Neural cell (in vitro differentiated cells): ENCODE results near the gene OBSCN. TPM values are rescaled to one million over a fixed set of nuclear protein-coding genes. Genes with fewer than 3 reads are reported as not detected.

ENCODE experiments used
- H2AFZ ChIP-seq: fragments of 200-600, 300-800 bp; sonication (generic), shearing (Covaris generic); 2 replicates; pipeline ENCODE4 v1.6.0; 2014; ENCODE audit warnings: low read depth, mild to moderate bottlenecking, antibody characterized with exemption, low read length, moderate library complexity
- H3F3A ChIP-seq: fragments of 200-600 bp; shearing (Covaris generic); 2 replicates; pipeline ENCODE4 v1.6.1; 2016; ENCODE audit warnings: mild to moderate bottlenecking, moderate library complexity, mixed read lengths, antibody characterized with exemption, low read length; ENCODE audit not compliant: insufficient read depth, poor library complexity, severe bottlenecking
- H3K27ac ChIP-seq: fragments of 200-600, 300-800 bp; sonication (generic), shearing (Covaris generic); 2 replicates; pipeline ENCODE4 v1.5.1; 2014; ENCODE audit warnings: mild to moderate bottlenecking, low read length, moderate library complexity
- H3K27me3 ChIP-seq: fragments of 300-800, 200-600 bp; sonication (generic), shearing (Covaris generic); 2 replicates; pipeline ENCODE4 v1.6.0; 2014; ENCODE audit warnings: mild to moderate bottlenecking, low read depth, low read length, moderate library complexity; ENCODE audit not compliant: insufficient read depth
- H3K36me3 ChIP-seq: fragments of 300-800, 200-600 bp; sonication (generic), shearing (Covaris generic); 2 replicates; pipeline ENCODE4 v1.5.1; 2014; ENCODE audit warnings: mild to moderate bottlenecking, antibody characterized with exemption, low read length, moderate library complexity; ENCODE audit not compliant: insufficient read depth
- H3K4me2 ChIP-seq: fragments of 300-800, 200-600 bp; sonication (generic), shearing (Covaris generic); 2 replicates; pipeline ENCODE4 v1.6.0; 2014; ENCODE audit warnings: mild to moderate bottlenecking, low read length
- H3K4me3 ChIP-seq: fragments of 300-800, 200-600 bp; sonication (generic), shearing (Covaris generic); 2 replicates; pipeline ENCODE4 v1.5.1; 2014; ENCODE audit warnings: mild to moderate bottlenecking, low read length, moderate library complexity
- H3K79me2 ChIP-seq: fragments of 200-600 bp; shearing (Covaris generic); replicated peaks from 2 replicates; pipeline ENCODE4 v1.6.0; 2014; ENCODE audit warnings: mild to moderate bottlenecking, low read length, moderate library complexity; ENCODE audit not compliant: insufficient read depth
- H3K9ac ChIP-seq: fragments of 300-800, 200-600 bp; sonication (generic), shearing (Covaris generic); 2 replicates; pipeline ENCODE4 v1.6.1; 2016; ENCODE audit warnings: mild to moderate bottlenecking, low read length, mixed read lengths
- H3K9me2 ChIP-seq: fragments of 200-600 bp; shearing (Covaris generic); 2 replicates; pipeline ENCODE4 v1.6.1; 2016; ENCODE audit warnings: mild to moderate bottlenecking, low read length, mixed read lengths; ENCODE audit not compliant: insufficient read depth
- H3K9me3 ChIP-seq: fragments of 200-600, 300-800 bp; sonication (generic), shearing (Covaris generic); 2 replicates; pipeline ENCODE4 v1.6.1; 2016; ENCODE audit warnings: mild to moderate bottlenecking, mixed run types, low read length, moderate library complexity, mixed read lengths
- H4K20me1 ChIP-seq: fragments of 200-600 bp; shearing (Covaris generic); 2 replicates; pipeline ENCODE4 v1.6.1; 2016; ENCODE audit warnings: mild to moderate bottlenecking, mixed run types; ENCODE audit not compliant: insufficient read depth
- CTCF ChIP-seq: fragments of 450-650 bp; IDR thresholded peaks from 2 replicates; pipeline ENCODE4 v1.5.1; 2014; ENCODE audit warnings: antibody characterized with exemption, mild to moderate bottlenecking, moderate library complexity; ENCODE audit not compliant: poor library complexity, severe bottlenecking
- EP300 ChIP-seq: fragments of 450-650 bp; conservative IDR thresholded peaks from 2 replicates; pipeline ENCODE4 v1.6.1; 2014; ENCODE audit warnings: antibody characterized with exemption, mild to moderate bottlenecking, moderate library complexity; ENCODE audit not compliant: poor library complexity, severe bottlenecking
- EZH2 ChIP-seq: fragments of 200-600, 300-800 bp; shearing (Covaris generic), sonication (generic); IDR thresholded peaks from 2 replicates; pipeline ENCODE4 v1.6.1; 2014; ENCODE audit warnings: antibody characterized with exemption, low read length, borderline replicate concordance, mild to moderate bottlenecking; ENCODE audit not compliant: insufficient read depth, poor library complexity, severe bottlenecking
- MXI1 ChIP-seq: fragments of 450-650 bp; conservative IDR thresholded peaks from 2 replicates; pipeline ENCODE4 v1.6.1; 2014; ENCODE audit warnings: antibody characterized with exemption, mild to moderate bottlenecking; ENCODE audit not compliant: poor library complexity, severe bottlenecking
- POLR2AphosphoS5 ChIP-seq: IDR thresholded peaks from 2 replicates; pipeline ENCODE4 v1.6.1; 2012
- RAD21 ChIP-seq: fragments of 450-650 bp; conservative IDR thresholded peaks from 2 replicates; pipeline ENCODE4 v1.6.1; 2014; ENCODE audit warnings: antibody characterized with exemption, mild to moderate bottlenecking, moderate library complexity
- SMC3 ChIP-seq: fragments of 450-650 bp; conservative IDR thresholded peaks from 2 replicates; pipeline ENCODE4 v1.6.1; 2014; ENCODE audit warnings: antibody characterized with exemption, mild to moderate bottlenecking, moderate library complexity; ENCODE audit not compliant: poor library complexity
- TAF1 ChIP-seq: IDR thresholded peaks from 2 replicates; pipeline ENCODE4 v1.6.1; 2012; ENCODE audit warnings: low read depth
- polyA plus RNA-seq: library from polyadenylated mRNA; depleted of rRNA; stranded (reverse); fragments of >200 nt; gene quantifications from 2 replicates; pipeline ENCODE4 v1.2.3, GENCODE V29; 2014
- TF ChIP-seq, protein P1 (sequence below): IDR thresholded peaks from 2 replicates; pipeline ENCODE4 v1.6.1; 2012; ENCODE audit warnings: borderline replicate concordance

OBSCN gene
- polyA plus RNA-seq, 1 donor from 2014 or later, result 7.2 TPM

DNA sequence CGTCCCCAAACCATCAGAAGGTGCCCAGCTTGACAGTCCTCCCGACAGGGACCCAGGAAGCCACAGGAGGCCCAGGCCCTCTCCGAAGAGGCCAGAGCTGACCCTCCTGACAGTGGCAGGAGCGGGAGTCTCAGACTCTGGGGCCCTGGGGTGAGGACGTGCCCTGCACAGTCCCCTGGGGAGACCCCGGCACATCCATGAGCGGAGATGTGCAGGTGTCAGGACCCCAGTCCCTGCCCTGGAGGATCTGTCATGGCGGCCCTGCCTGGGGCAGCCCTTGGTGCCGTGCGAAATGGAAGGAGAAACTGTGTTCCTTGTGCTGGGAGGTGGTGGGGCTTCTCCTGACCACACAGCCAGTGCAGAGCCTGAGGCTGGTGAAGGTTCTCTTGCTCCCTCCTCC lies 55.8 kb downstream of the OBSCN start:
- Histone ChIP-seq H3K36me3 (no peaks in the 10 kb centered on the region), H3K9me3 (no peaks in the 10 kb centered on the region), H3K27me3 (no peaks in the 10 kb centered on the region), H3K27ac (no peak overlapping the region), H3K9ac (no peak overlapping the region), H3K4me3 (no peak overlapping the region), H4K20me1 (no peaks in the 10 kb centered on the region), H2AFZ (no peak overlapping the region), H3K4me2 (no peak overlapping the region), H3K79me2 (no peaks in the 10 kb centered on the region), H3F3A (no peaks in the 10 kb centered on the region), H3K9me2 (no peaks in the 10 kb centered on the region)
- TF ChIP-seq MXI1, result no peak
- no peak for TF ChIP-seq CTCF
- TF ChIP-seq POLR2AphosphoS5, result no peak
- TF ChIP-seq RAD21, result no peak
- no peak for TF ChIP-seq EZH2

DNA sequence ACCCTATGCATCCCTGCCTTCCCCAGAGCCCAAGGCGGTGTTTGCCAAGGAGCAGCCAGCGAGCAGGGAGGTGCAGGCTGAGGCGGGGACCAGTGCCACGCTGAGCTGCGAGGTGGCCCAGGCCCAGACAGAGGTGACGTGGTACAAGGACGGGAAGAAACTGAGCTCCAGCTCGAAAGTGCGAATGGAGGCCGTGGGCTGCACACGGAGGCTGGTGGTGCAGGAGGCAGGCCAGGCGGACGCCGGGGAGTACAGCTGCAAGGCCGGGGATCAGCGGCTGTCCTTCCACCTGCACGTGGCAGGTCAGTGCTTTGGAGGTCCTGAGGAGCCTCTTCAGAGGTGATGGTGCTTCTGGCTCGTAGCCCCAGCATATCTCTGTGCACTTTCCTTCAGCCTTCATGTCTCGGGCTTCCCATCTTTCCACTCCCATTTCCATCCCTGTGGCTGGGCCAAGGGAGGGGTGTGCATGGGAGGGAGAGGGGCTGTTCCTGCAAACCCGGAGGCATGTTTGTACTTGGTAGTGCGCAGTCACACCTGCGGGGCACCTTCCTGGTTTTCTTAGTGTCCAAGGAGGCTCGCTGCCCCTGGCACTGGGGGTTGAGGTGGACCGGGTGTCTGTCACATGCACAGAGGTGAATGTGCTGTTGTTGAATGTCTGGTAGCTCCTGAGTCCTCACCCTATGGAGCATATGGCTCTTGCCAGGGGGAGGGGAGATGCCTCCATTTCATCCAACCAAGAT lies 56.4 kb downstream of the OBSCN start:
- no peak for TF ChIP-seq POLR2AphosphoS5
- TF ChIP-seq EP300, result no peak
- no peak for TF ChIP-seq MXI1
- no peak for TF ChIP-seq EZH2
- TF ChIP-seq CTCF, result no peak
- TF ChIP-seq SMC3, result no peak
- no peak for TF ChIP-seq RAD21
- TF ChIP-seq, protein P1, sequence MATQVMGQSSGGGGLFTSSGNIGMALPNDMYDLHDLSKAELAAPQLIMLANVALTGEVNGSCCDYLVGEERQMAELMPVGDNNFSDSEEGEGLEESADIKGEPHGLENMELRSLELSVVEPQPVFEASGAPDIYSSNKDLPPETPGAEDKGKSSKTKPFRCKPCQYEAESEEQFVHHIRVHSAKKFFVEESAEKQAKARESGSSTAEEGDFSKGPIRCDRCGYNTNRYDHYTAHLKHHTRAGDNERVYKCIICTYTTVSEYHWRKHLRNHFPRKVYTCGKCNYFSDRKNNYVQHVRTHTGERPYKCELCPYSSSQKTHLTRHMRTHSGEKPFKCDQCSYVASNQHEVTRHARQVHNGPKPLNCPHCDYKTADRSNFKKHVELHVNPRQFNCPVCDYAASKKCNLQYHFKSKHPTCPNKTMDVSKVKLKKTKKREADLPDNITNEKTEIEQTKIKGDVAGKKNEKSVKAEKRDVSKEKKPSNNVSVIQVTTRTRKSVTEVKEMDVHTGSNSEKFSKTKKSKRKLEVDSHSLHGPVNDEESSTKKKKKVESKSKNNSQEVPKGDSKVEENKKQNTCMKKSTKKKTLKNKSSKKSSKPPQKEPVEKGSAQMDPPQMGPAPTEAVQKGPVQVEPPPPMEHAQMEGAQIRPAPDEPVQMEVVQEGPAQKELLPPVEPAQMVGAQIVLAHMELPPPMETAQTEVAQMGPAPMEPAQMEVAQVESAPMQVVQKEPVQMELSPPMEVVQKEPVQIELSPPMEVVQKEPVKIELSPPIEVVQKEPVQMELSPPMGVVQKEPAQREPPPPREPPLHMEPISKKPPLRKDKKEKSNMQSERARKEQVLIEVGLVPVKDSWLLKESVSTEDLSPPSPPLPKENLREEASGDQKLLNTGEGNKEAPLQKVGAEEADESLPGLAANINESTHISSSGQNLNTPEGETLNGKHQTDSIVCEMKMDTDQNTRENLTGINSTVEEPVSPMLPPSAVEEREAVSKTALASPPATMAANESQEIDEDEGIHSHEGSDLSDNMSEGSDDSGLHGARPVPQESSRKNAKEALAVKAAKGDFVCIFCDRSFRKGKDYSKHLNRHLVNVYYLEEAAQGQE, result no peak
- TF ChIP-seq TAF1, result no peak
- no peaks in the 10 kb centered on the region for H3K9me2 ChIP-seq
- H3K9ac ChIP-seq, result no peak overlapping the region
- no peaks in the 10 kb centered on the region for H3K36me3 ChIP-seq
- no peak overlapping the region for H2AFZ ChIP-seq
- H3K4me2 ChIP-seq, result no peak overlapping the region
- H3F3A ChIP-seq, result no peaks in the 10 kb centered on the region
- no peaks in the 10 kb centered on the region for H3K79me2 ChIP-seq
- no peak overlapping the region for H3K4me3 ChIP-seq
- no peak overlapping the region for H3K27ac ChIP-seq
- no peaks in the 10 kb centered on the region for H3K27me3 ChIP-seq
- H4K20me1 ChIP-seq, result no peaks in the 10 kb centered on the region
- no peaks in the 10 kb centered on the region for H3K9me3 ChIP-seq
